Astrocyte of the spinal cord (primary cell): Measurements from ENCODE around the gene THAP6.
"Not testable (repeated sequence)": the region's sequence is repeated elsewhere in the genome, so short reads cannot be mapped to it uniquely, and the experiment has no call there.

Experiments used
- DNase-seq: peaks from one replicate; pipeline ENCODE4 v3.0.0; 2011; ENCODE audit warnings: low read depth, low spot score
- H3K4me3 ChIP-seq: 2 replicates; pipeline ENCODE4 v1.5.1; 2011; ENCODE audit warnings: low read depth, mild to moderate bottlenecking, low read length, moderate library complexity
- in situ Hi-C: cut with HindIII; loops from 2 replicates; pipeline ENCODE4 v1.10.0; 2017; ENCODE audit warnings: low sequenced_read_pairs
- TF ChIP-seq, protein P1 (sequence below): IDR thresholded peaks from 2 replicates; pipeline ENCODE4 v1.5.1; 2012; ENCODE audit warnings: low read depth, mild to moderate bottlenecking, low read length, inconsistent platforms

The THAP6 gene

DNA sequence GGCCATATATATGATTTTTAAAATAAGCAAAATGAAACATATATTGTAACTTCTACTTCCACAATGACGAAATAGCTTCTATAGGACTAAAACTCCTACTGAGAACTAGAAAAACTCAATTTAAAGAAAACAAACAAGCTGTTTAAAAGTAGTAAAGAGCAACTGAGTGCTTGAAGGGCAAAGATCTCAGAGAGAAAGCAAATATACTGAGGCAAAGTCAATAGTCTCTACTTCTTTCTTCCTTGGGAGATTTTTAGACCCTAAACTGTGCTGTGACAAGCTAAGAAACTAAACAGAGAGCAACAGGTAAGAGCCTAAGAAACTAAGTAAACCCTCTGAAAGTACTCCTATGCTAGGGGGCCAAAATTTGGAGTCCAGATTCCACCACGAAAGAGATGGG is 8.6 kb upstream of the THAP6 start:
- no peak overlapping the region for H3K4me3 ChIP-seq
- in situ Hi-C loops = no loop called here
- TF ChIP-seq, protein P1, sequence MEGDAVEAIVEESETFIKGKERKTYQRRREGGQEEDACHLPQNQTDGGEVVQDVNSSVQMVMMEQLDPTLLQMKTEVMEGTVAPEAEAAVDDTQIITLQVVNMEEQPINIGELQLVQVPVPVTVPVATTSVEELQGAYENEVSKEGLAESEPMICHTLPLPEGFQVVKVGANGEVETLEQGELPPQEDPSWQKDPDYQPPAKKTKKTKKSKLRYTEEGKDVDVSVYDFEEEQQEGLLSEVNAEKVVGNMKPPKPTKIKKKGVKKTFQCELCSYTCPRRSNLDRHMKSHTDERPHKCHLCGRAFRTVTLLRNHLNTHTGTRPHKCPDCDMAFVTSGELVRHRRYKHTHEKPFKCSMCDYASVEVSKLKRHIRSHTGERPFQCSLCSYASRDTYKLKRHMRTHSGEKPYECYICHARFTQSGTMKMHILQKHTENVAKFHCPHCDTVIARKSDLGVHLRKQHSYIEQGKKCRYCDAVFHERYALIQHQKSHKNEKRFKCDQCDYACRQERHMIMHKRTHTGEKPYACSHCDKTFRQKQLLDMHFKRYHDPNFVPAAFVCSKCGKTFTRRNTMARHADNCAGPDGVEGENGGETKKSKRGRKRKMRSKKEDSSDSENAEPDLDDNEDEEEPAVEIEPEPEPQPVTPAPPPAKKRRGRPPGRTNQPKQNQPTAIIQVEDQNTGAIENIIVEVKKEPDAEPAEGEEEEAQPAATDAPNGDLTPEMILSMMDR = no peak
- no peak for DNase-seq

DNA sequence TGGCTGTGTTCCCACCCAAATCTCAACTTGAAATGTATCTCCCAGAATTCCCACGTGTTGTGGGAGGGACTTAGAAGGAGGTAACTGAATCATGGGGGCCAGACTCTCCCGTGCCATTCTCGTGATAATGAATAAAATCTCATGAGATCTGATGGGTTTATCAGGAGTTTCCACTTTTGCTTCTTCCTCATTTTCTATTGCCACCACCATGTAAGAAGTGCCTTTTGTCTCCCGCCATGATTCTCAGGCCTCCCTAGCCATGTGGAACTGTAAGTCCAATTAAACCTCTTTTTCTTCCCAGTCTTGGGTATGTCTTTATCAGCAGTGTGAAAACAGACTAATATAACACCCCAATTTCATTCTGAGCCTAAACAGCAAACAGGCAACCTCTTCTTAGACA is 4.7 kb upstream of the THAP6 start:
- H3K4me3 ChIP-seq, DNase-seq, in situ Hi-C loops: not testable (repeated sequence)

DNA sequence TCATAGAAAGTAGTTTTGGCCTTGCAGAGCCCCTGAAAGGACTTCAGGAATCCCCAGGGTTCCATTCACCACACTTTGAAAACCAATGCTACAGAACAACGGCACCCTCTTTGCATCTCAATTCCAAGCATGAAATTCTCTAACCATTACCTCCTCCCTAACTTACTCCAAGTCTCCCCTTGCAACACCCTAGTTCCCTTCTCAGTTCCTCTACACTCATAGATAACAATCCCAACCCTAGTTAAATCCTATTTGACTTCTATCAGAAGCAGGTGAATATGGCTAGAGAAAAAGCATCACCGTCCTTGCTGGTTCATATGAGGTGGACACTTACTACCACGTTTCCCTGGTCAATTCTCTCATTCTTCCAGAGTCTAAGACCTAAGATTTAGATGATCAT is 2.4 kb upstream of the THAP6 start:
- peak overlapping the region; percentile 6 for H3K4me3 ChIP-seq
- in situ Hi-C loops = no loop called here
- TF ChIP-seq, protein P1 = no peak
- no peak for DNase-seq

DNA sequence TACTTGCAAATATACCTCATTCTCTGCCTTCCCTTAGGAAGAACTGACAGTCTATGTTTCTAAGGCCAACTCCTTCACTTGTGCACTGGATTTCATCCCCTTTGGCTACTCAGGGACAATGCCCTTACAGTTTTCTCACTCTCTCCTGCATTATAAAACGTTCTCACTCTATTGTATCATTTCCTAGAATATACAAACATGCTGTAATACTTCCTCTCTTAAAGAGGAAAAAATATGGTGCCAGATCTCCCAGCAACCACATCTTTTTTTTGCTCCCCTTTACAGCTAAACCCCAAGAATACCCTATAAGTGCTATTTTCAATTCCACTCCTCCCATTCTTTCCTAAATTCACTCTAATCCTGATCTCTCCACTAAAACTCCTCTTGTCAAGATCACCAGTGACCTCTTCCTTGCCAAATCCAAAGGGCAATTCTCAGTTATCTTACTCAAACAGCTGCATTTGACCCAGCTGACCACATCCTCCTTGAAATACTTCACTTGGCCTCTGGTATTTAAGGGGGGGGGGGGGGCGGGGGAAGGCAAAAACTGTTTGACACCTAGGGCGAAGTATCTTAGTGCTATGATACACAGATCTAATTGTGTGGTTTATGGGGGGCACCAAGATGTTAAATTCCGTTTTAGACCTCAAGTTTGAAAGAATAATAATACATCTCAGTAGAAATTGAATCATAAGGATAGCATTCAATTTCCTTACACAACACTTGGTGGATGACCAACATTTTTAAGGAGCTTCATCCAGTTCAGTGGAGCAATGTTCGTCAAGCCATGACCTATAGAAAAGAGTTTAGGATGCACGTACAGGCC is 1.7 kb upstream of the THAP6 start:
- TF ChIP-seq, protein P1 = no peak
- DNase-seq = peak; percentile 42

DNA sequence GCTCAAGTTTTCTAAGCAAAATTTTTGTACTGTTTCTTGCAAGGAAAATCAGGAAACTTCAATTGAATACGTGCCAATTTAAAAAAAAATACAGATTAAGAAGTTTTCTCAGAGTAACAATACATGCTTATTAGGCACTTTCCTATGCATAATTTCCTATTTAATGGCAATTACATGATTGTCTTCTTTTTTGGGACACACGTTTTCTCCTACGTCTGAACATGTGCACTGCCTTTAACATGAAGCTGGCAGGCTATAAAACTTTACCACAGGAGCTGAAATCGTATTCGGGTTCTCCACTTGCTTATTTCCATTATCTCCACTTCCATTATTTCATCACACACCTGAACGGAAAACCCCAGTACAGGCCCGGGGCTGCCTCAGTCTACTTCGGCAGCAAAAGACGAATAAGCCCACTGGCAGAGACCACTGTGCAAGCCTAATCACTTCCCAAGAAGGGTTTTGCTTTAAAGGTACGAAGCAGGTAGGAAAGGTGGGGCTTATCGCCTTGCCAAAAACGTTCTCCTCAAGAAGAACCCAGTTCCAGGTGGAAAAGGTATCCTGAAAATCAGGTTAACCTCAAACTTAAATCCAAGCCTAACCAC is 645 bp upstream of the THAP6 start:
- TF ChIP-seq, protein P1 = no peak
- H3K4me3 ChIP-seq = peak overlapping the region; percentile 91
- peak; percentile 18 for DNase-seq
- in situ Hi-C loops = no loop called here

More for the DNA sequence above, 1.7 kb upstream of the THAP6 start:
- peak overlapping the region; percentile 91 for H3K4me3 ChIP-seq
- in situ Hi-C loops = no loop called here

DNA sequence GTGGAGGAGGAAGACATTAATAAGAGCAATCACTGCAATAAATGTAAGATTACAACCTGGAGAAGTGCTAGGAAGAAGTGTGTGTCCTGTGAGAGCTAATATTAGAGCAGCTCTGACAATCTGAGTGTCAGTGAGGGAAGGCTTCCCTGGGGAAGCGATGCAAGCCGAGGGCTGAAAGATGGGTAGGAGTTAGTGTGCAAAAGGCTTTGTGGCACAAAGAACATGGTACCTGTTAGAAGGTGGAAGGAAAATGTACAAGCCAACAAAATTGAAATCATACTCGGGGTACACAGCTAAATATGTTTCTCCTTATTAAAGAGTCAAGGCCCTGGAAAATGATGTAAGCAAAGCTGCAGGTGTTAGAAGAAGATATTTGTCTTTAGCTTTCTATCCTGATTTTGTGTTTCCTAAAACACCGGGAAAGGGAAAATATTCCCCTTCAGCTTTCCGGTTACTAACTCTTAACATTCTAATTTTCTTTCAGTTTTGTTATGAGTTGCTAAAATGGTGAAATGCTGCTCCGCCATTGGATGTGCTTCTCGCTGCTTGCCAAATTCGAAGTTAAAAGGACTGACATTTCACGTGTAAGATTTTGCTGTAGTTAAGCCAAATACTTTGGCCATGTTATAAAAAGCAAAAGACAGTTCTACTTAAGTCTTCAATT is 808 bp downstream of the THAP6 start:
- DNase-seq = no peak
- peak overlapping the region; percentile 91 for H3K4me3 ChIP-seq
- TF ChIP-seq, protein P1 = no peak
- in situ Hi-C loops = no loop called here

DNA sequence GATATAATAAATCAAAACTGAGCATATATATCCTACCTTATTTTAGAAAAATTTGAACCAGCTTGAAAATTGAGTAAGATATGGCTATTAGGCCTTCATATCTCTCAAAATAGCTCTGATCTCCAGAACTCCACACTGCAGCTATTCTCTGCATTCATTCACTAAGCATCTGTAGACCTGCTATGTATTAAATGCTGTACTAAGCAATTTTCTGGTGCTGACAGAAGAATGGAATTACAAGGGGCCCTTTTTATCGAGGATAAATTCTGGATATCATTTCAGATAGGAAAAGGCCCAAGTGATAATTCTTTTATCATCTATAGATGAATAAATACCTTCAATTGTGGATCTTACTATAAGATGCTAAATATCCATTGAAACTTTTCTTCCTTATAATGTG is 1.9 kb downstream of the THAP6 start:
- H3K4me3 ChIP-seq = no peak overlapping the region
- in situ Hi-C loops = no loop called here
- no peak for DNase-seq
- TF ChIP-seq, protein P1 = no peak

DNA sequence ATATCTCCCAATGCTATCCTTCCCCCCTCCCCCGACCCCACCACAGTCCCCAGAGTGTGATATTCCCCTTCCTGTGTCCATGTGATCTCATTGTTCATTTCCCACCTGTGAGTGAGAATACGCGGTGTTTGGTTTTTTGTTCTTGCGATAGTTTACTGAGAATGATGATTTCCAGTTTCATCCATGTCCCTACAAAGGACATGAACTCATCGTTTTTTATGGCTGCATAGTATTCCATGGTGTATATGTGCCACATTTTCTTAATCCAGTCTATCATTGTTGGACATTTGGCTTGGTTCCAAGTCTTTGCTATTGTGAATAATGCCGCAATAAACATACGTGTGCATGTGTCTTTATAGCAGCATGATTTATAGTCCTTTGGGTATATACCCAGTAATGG is 5.2 kb downstream of the THAP6 start:
- in situ Hi-C loops, H3K4me3 ChIP-seq, DNase-seq: not testable (repeated sequence)
